GM18517 (cell line): ENCODE data around the gene SORBS1.

Source experiments
- ATAC-seq: cut with Tn5 transposase; IDR thresholded peaks from one replicate; pipeline ENCODE4 v1.9.1; 2021; ENCODE audit warnings: mild to moderate bottlenecking, moderate library complexity; ENCODE audit not compliant: unreplicated experiment

The SORBS1 gene

GRCh38 chr10:95566136-95566535 lies 5.0 kb upstream of the SORBS1 start:
- ATAC-seq: no peak

GRCh38 chr10:95565336-95565735 lies 4.2 kb upstream of the SORBS1 start:
- ATAC-seq: no peak

- no peak for ATAC-seq
Measured at GRCh38 chr10:95564291-95564690, 3.1 kb upstream of the SORBS1 start.

GRCh38 chr10:95562341-95562965 lies 1.3 kb upstream of the SORBS1 start:
- ATAC-seq: no peak

- ATAC-seq: no peak
Measured at GRCh38 chr10:95561864-95562177, 650 bp upstream of the SORBS1 start.

GRCh38 chr10:95560278-95561176 lies 644 bp downstream of the SORBS1 start:
- ATAC-seq: no peak

- ATAC-seq: no peak
Measured at GRCh38 chr10:95559896-95560277, 1.3 kb downstream of the SORBS1 start.

- no peak for ATAC-seq
Measured at GRCh38 chr10:95559471-95559870, 1.7 kb downstream of the SORBS1 start.

GRCh38 chr10:95558593-95559320 lies 2.4 kb downstream of the SORBS1 start:
- ATAC-seq: no peak

GRCh38 chr10:95556994-95557767 lies 4.0 kb downstream of the SORBS1 start:
- no peak for ATAC-seq

GRCh38 chr10:95553674-95554073 lies 7.5 kb downstream of the SORBS1 start:
- no peak for ATAC-seq

- no peak for ATAC-seq
Measured at GRCh38 chr10:95552679-95553342, 8.4 kb downstream of the SORBS1 start.

GRCh38 chr10:95550073-95550672 lies 11.0 kb downstream of the SORBS1 start:
- ATAC-seq: no peak

GRCh38 chr10:95547791-95548435 lies 13.3 kb downstream of the SORBS1 start:
- no peak for ATAC-seq

- ATAC-seq: no peak
Measured at GRCh38 chr10:95547197-95547596, 14.0 kb downstream of the SORBS1 start.

GRCh38 chr10:95545981-95546380 lies 15.2 kb downstream of the SORBS1 start:
- no peak for ATAC-seq

- ATAC-seq: no peak
Measured at GRCh38 chr10:95544783-95545500, 16.2 kb downstream of the SORBS1 start.

- no peak for ATAC-seq
Measured at GRCh38 chr10:95543459-95543858, 17.7 kb downstream of the SORBS1 start.

- ATAC-seq: no peak
Measured at GRCh38 chr10:95542761-95543160, 18.4 kb downstream of the SORBS1 start.
